ENCODE data around the gene PDGFC.

GRCh38 chr4:156771171-156771837 is 200.3 kb downstream of the PDGFC start:
- TF ChIP-seq CTCF (IDR thresholded peaks at IDR 0.05; ENCODE audit: poor library complexity, severe bottlenecking) (no peak), POLR2AphosphoS5 (IDR thresholded peaks at IDR 0.05) (no peak), EZH2 (IDR thresholded peaks at IDR 0.05; ENCODE audit: borderline replicate concordance, insufficient read depth, low read length, poor library complexity, severe bottlenecking) (no peak), REST (IDR thresholded peaks at IDR 0.05; ENCODE audit: borderline replicate concordance) (no peak), EP300 (conservative IDR thresholded peaks at IDR 0.05; ENCODE audit: poor library complexity, severe bottlenecking) (no peak)
